Parathyroid adenoma (tissue), 2 donors: ENCODE data around the gene KNOP1.
A peak's percentile ranks its signal among the peaks of the same experiment; 100 is the strongest.
"Not testable (repeated sequence)": the region's sequence is repeated elsewhere in the genome, so short reads cannot be mapped to it uniquely, and the experiment has no call there.

ENCODE experiments used
- H2AFZ ChIP-seq: fragments of 300-600 bp; sonication (generic); one replicate; pipeline ENCODE4 v1.7.0; 2017; ENCODE audit warnings: antibody characterized with exemption, mild to moderate bottlenecking
- H3K27ac ChIP-seq: fragments of 300-600 bp; sonication (generic); one replicate; pipeline ENCODE4 v1.7.0; 2017
- H3K27me3 ChIP-seq: fragments of 300-600 bp; sonication (generic); one replicate; pipeline ENCODE4 v1.7.0; 2017; ENCODE audit warnings: low read length; ENCODE audit not compliant: control insufficient read depth, insufficient read depth
- H3K36me3 ChIP-seq: fragments of 300-600 bp; sonication (generic); one replicate; pipeline ENCODE4 v1.7.0; 2017; ENCODE audit warnings: low read length; ENCODE audit not compliant: control insufficient read depth, insufficient read depth
- H3K4me1 ChIP-seq: fragments of 300-600 bp; sonication (generic); one replicate; pipeline ENCODE4 v1.7.0; 2017; ENCODE audit warnings: control low read depth
- H3K4me2 ChIP-seq: fragments of 300-600 bp; sonication (generic); one replicate; pipeline ENCODE4 v1.7.0; 2017; ENCODE audit warnings: low read length
- H3K4me3 ChIP-seq: fragments of 300-600 bp; sonication (generic); one replicate; pipeline ENCODE4 v1.7.0; 2017; ENCODE audit warnings: low read depth, low read length
- H3K79me2 ChIP-seq: fragments of 300-600 bp; sonication (generic); one replicate; pipeline ENCODE4 v1.7.0; 2017; ENCODE audit warnings: control low read depth
- H3K9ac ChIP-seq: fragments of 300-600 bp; sonication (generic); one replicate; pipeline ENCODE4 v1.7.0; 2017; ENCODE audit warnings: mild to moderate bottlenecking
- H3K9me3 ChIP-seq: fragments of 300-600 bp; sonication (generic); one replicate; pipeline ENCODE4 v1.7.0; 2017; ENCODE audit warnings: low read length; ENCODE audit not compliant: control insufficient read depth
- CTCF ChIP-seq: fragments of 300-600 bp; sonication (generic); IDR thresholded peaks from one replicate; pipeline ENCODE4 v1.7.0; 2017; ENCODE audit warnings: antibody characterized with exemption, mild to moderate bottlenecking
- donor health status: primary hyperparathyroidism.

KNOP1 gene

GRCh38 chr16:19678804-19679203 lies 39.2 kb downstream of the KNOP1 start:
- TF ChIP-seq CTCF = no peak

GRCh38 chr16:19677402-19677801 lies 40.6 kb downstream of the KNOP1 start:
- peaks cover 33% of the 10 kb centered on the region for H3K4me1 ChIP-seq
- H3K79me2 ChIP-seq = no peaks in the 10 kb centered on the region
- peak overlapping the region; percentile 35 for H2AFZ ChIP-seq
- TF ChIP-seq CTCF = no peak
- H3K9me3 ChIP-seq = no peaks in the 10 kb centered on the region
- no peaks in the 10 kb centered on the region for H3K27me3 ChIP-seq
- peak overlapping the region; percentile 58 for H3K27ac ChIP-seq
- no peaks in the 10 kb centered on the region for H3K36me3 ChIP-seq
- H3K4me3 ChIP-seq = no peak overlapping the region
- no peak overlapping the region for H3K9ac ChIP-seq
- no peak overlapping the region for H3K4me2 ChIP-seq

More at GRCh38 chr16:19678804-19679203, 39.2 kb downstream of the KNOP1 start:
- no peak overlapping the region for H3K4me3 ChIP-seq
- no peak overlapping the region for H2AFZ ChIP-seq
- no peak overlapping the region for H3K4me2 ChIP-seq
- H3K9me3 ChIP-seq = no peaks in the 10 kb centered on the region
- peak overlapping the region; percentile 17 for H3K27ac ChIP-seq
- no peak overlapping the region for H3K9ac ChIP-seq
- no peaks in the 10 kb centered on the region for H3K27me3 ChIP-seq
- no peaks in the 10 kb centered on the region for H3K79me2 ChIP-seq
- no peaks in the 10 kb centered on the region for H3K36me3 ChIP-seq
- peaks cover 21% of the 10 kb centered on the region for H3K4me1 ChIP-seq

- Histone ChIP-seq H3K79me2 (no peaks in the 10 kb centered on the region), H3K4me3 (no peak overlapping the region), H3K4me2 (no peak overlapping the region), H3K36me3 (no peaks in the 10 kb centered on the region), H2AFZ (no peak overlapping the region), H3K4me1 (peaks cover 37% of the 10 kb centered on the region), H3K9me3 (no peaks in the 10 kb centered on the region), H3K27ac (peak overlapping the region; percentile 17), H3K9ac (no peak overlapping the region), H3K27me3 (no peaks in the 10 kb centered on the region)
- TF ChIP-seq CTCF = no peak
Observed at GRCh38 chr16:19674485-19674884, 43.5 kb downstream of the KNOP1 start.

- Histone ChIP-seq H3K4me1 (peaks cover 42% of the 10 kb centered on the region), H3K79me2 (no peaks in the 10 kb centered on the region), H3K27me3 (no peaks in the 10 kb centered on the region), H3K27ac (peak overlapping the region; percentile 71), H2AFZ (no peak overlapping the region), H3K4me3 (no peak overlapping the region), H3K9me3 (no peaks in the 10 kb centered on the region), H3K36me3 (no peaks in the 10 kb centered on the region), H3K9ac (no peak overlapping the region), H3K4me2 (no peak overlapping the region)
- no peak for TF ChIP-seq CTCF
Observed at GRCh38 chr16:19672378-19672777, 45.6 kb downstream of the KNOP1 start.

- Histone ChIP-seq H3K9ac (no peak overlapping the region), H3K4me2 (no peak overlapping the region), H3K36me3 (peaks cover 3% of the 10 kb centered on the region), H2AFZ (peak overlapping the region; percentile 40), H3K4me1 (peaks cover 42% of the 10 kb centered on the region), H3K4me3 (no peak overlapping the region), H3K27me3 (no peaks in the 10 kb centered on the region), H3K79me2 (peaks cover 6% of the 10 kb centered on the region), H3K9me3 (no peaks in the 10 kb centered on the region), H3K27ac (peak overlapping the region; percentile 94)
- TF ChIP-seq CTCF = no peak
Observed at GRCh38 chr16:19666477-19666876, 51.5 kb downstream of the KNOP1 start.

- not testable (repeated sequence) for H3K79me2 ChIP-seq, H3K4me3 ChIP-seq, H3K36me3 ChIP-seq, H3K27me3 ChIP-seq, H3K9me3 ChIP-seq, H3K27ac ChIP-seq, H2AFZ ChIP-seq, H3K4me2 ChIP-seq, H3K9ac ChIP-seq
- H3K4me1 ChIP-seq = peaks cover 44% of the 10 kb centered on the region
Observed at GRCh38 chr16:19665313-19665712, 52.7 kb downstream of the KNOP1 start.
